CD4-positive, alpha-beta T cell treated with Interleukin-4 for 4 hours (primary cell): ENCODE measurements around the gene MAGI1.

Source experiments
- DNase-seq: peaks from one replicate; pipeline ENCODE4 v3.0.0-alpha.2; 2020

MAGI1 gene

DNA sequence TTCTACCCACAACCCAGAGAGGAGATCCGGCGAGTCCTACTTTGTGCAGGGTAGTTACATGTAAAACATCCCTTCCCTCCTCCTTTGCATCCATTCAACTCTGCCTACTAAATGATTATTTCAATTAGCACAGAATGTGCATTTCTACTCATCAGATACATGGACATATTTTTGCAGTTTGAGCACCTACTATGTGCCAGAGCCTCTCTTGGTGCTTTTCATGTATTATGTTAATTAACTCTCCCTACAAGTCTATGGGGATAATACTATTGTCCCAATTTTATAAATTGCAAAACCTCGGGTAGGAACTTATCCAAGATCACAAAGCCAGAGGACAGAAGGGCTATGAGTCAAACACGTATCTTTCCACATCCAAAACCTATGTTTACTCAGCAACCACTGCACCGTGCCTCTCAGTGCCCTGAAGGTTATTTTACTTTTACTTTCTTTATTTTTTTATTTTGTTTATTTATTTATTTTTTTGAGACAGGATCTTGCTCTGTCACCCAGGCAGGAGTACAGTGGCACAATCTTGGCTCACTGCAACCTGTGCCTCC, 432.8 kb downstream of the MAGI1 start:
- no peak for DNase-seq

DNA sequence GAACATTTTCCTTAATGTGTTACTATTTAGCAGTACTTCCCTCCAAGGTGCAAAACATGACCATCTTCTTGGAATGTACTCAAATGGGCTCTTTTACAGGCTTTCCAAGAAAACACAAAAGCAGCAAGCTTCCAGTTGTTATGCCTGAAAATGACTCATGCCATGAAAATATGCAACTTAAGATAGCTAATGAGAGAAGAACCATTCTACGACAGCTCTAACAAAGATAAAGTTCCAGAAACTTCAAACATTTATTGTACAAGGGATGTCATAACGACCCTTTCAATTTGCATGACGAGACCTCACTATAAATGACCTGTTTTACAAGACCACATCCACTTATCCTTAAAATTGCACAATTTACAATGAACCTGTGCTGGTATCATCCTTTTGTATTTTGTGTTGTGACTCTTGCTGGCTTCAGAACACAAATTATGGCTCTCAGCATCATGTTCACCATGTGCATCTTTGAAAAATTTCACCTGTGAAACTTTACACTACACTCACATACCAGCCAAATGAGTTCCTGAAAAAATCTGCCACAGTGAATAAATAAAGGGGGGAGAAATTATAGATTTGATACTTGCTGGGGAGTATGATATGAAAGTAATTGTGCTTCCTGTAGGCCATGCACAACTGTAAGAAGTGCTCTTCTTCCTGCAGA, 433.7 kb downstream of the MAGI1 start:
- no peak for DNase-seq

DNA sequence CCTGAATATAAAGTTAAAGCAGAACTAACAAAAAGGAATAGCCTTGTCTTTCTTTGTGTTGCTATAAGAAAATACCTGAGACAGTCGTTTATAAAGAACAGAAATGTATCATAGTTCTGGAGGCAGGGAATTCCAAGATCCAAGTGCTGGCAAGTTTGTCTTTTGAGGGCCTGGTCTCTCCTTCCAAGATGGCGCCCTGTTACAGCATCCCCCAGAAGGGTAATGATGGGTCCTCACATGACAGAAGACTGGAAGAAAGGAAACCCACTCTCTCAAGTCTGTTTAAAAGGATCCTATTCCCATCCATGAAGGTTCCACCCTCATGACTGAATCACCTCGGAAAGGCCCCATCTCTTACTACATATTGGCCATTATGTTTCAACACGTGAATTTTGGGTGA, 435.1 kb downstream of the MAGI1 start:
- DNase-seq, result no peak

DNA sequence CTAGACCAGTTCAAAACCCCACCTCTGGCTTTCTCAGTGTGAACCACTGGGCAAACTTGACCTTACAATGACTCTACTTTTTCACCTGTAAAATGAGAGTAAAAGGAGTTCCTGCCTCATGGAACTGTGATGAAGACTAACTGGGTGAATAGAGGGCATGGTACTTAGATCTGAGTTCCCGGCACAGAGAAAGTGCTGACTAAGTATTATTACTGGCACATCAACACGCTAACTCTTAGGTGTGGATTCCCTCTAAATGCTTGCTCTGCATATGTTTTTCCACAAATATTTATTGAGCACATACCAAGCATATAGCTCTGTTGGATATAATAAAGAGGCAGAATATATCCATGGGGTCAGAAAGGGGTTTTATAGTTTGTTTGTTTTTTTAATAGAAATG, 437.8 kb downstream of the MAGI1 start:
- DNase-seq, result no peak

DNA sequence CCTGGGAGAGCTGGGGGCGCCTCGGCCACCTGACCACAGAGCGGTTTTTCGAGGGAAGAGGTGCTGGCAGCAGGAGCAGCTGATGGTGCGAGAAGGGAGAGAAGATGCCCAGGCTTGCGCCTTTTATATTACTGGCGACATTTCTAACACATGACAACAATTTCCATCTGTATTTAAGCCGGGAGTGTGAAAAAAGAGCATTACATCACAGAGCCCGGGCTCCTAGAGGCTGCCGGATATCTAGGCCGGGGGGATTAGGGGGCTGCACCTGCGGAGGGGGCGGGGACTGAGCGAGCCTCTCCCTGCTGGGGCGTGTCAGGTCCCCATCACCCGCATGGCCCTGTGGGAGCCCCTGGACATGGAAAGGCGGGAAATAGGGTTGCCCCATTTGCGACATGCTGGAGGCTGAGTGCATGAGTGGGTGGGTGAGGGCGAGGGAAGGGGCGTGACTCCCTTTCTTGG, 440.7 kb downstream of the MAGI1 start:
- DNase-seq, result no peak

DNA sequence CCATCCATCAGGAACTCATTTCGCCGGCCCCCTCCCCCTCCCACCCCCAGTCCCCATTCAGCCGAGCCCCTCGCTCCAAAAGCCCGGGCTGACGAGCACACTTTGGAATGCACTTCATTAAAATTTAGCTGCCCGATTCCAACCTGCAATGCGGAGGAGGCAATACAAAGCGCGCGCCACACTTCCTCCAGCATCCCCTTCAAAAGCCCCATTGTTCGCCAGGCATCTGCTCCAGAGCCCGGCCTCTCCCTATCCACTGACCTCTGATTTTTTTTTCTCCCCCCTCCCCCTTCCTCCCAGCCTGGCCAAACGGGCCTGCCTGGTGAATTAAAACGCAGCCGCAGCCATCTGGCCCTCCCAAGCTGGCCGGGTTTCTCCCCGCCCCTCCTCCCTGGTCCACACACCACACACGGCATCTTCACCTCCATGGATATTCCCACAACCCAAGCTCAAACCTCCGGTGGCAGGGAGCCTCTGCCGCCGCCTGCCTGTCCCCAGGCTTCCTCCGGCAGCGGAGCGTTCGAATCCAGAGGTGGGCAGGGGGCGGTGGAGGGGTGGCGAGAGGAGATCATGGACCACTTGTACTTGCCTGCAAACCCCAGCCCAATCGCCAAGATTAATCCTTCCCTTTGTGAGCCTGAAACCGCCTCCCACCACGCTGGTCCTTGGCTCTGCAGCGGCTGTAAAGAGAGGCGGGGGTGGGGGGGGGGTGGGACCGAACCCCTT, 441.3 kb downstream of the MAGI1 start:
- DNase-seq, result no peak

DNA sequence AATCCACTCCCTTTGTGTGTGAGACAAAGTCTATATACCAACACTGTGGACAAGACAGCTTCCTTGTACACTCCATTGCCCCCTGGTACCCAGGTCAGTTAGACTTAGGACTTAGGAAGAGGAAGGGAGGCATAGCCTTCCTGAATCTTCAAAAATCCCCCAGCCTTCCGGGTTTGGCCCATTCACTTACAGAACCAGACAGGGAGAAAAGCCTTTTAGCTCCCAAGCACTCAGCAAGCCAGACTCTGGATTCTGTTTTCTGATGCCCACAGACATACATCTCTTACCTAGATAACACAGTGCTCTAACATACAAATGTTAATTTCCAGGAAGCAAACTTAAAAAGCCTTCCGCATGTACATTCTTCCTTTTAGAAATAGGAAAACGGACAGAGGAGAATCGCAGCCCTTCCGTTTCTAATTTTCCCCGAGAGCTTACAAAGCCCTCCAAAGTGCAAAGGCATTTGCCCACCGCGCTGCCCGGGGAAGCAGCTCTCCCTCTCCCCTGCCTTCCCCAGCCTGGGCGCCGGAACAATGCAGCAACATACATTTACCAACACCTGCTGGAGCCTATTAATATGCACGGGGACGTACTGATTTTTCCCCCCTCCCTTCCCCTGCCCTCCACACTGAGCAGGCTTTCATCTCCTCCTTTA, 442.0 kb downstream of the MAGI1 start:
- DNase-seq, result no peak

DNA sequence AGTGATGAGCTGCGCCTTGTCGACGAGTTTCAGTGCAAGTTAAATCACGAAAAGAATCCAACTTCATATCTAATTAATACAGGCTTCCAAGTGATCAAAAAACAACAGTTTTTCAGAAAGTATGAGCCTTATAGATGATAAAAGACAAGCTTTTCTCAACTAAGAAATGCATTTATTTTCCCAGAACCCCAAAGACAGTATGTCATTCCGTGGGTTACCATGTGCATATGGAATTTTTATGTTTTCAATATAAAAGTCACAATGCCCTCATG, 442.8 kb downstream of the MAGI1 start:
- no peak for DNase-seq

DNA sequence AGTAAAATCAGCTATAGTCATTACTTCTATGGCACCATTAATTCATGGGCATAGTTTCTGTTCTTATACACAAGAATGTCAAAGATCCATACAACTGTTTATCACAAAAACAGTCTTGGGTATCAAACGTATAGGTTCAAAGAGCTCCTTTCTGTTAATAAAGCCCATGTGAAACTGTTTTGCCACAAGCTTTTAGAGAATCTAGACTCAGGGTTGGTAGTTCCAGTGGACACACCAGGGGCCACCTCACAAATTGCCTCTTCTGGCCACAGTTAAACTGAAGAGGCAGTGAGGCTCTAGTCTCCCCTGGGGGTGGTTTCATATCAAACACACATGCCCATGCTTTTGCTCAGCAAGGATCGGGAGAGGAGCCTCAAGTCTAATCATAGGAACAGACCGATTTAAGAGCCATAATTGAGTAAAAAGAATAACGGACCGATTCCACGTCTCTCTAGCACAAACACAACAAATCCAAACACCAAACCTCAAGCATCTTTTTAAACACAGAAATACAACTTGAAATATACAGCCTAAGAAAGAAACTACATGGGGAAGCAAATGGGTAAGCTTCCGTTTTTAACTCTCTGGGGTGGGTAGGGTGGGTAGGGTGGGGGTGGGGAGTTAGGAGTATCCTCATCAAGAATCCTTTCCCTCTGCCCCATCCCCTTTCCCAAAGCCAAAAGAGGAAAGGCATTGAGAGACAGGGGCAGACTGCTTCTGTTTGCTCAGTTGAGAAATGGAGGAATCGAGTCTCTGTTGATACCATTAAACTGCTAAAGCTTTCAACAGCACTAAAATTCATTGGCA, 443.3 kb downstream of the MAGI1 start:
- DNase-seq, result no peak

DNA sequence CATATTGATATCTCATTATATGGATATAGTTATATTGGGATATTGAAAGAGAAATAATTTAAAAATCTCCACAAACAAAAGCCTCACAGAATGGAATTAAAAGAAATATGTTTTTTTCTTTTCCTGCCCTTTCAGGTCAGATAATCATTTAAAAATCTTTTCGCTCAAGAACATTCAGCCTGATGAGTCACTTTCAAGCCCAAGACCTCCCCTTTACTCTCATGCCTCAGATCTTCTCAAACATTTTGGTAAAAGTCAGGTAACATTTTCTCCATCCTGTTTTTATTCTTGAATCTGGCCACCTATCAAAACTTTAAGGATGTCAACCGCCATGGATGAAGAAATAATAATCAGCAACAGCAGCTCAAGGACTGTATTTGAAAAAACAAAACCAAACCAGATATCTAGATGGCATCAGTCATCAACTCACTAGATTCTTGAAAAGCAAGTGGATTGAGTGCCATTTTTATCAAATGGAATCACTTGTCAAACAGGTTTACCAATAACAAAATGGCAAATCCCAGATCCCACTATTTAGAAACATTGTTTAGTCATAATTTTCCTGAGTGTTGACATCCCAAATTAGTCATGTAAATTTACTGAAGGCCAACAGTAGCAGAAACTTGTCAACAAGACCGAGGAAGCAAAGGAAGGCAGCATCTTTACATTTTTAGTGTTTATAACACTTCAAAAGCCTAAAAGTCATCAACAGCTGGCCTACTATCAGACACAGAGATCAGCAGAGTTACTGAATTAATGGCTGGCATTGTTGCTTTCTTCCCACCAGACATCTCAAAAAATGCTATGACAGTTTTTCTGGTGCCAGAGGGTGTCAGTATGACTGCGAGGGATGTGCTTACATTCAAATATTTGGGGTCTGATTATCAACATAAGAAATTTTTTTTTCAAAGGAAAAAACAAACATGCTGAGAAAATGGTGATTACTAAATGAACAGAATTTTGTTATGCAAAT, 444.7 kb downstream of the MAGI1 start:
- no peak for DNase-seq

DNA sequence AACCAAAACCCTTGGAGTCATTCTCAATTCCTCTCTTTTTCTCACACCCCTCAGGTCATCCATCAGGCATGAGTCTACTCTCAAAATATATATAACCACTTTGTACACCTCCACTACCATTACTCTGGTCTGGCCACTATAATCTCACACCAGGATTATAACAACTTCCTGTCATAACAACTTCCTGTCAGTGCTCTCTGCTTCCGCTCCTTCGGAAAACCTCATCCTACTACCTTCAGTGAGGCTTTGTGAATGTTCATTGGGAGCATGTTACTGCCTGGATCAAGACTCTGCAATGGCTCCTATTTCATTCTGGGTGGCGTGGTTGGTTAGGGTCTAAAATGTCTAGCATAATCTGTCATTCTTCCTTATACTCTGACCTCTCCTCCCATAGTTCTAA, 447.4 kb downstream of the MAGI1 start:
- no peak for DNase-seq

DNA sequence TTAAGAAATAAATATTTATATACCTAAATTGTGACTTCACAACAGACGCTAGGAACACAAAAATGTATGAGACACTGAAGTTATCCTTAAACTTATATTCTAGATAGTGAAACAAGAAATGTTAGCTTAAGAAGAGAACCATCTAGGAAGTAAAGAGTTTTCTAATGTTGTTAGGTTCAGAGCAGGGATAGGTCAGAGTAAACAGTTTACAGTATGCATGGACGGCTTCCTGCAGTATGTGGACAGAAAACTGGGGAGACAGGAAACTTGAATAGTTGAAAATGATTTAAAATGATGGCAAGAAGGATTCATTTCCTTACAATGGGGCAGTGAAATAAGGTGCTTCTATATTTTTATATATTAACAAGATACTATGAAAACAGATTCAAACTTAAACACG, 449.8 kb downstream of the MAGI1 start:
- no peak for DNase-seq

DNA sequence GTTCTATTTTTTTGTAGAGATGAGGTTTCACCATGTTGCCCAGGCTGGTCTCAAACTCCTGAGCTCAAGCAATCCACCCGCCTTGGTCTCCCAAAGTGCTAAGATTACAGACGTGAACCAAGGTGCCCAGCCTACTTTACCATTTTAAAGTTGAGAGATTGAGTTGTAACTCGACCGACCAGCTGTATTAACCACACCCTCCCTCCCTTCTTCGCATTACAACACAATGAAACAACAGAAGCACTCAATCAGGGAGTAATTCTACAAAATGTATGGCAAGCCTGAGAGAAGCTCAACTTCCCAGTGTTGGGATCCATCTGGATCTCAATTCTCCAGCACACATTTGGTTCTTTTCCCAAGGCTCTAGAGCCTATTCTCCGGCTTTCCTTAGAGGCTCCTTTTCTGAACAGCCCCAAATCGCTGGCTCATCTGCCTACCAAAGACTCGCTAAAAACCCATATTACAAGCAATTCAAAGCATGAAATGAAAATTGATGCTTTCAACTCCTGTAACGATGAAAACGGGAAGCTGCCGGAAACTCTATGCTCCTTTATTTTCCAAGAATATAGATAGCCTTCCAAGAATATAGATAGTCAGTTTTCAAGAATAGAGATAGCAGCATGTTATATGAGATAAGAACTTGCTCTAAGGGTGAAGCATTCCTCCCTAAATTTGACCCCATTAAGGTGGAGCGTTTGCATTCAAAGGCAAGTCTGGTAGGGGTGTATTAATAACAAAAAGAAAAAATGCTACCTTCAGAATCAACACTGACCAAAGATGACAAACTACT, 450.9 kb downstream of the MAGI1 start:
- DNase-seq, result no peak

DNA sequence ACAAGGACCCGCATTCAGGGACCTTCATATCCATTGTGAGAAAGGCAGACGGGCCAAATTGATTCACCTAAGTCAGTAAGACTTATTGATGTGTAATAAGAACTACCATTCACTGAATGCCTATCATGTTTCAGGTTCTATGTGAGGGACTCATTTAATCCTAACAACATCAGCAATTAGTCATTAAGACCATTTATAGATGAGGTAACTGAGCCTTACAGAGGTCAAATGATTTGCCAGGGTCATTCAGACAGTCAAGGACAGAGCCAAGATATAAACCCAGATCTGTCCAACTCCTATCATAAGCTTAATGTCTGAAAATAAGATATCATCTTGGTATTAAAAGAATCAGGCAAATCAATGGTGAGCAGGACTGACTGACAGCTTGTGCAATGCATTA, 453.8 kb downstream of the MAGI1 start:
- no peak for DNase-seq

DNA sequence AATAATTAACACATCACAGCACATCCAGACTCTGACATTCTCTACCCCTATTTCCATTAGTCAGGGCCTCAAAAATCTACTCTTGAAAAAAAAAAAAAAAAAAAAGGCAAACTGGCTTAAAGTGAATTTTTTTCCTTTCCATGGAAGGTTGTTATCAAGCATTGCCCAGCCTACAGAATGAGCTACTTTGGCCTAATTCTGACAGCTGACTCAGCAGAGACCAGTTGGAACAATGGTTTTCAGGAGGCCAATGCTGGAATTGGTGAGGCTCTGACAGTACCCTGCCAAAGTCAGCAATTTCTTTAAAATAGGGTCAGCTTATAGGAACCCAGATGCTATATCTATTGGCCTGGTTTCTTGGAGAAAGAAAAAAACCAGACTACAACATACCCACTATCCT, 454.7 kb downstream of the MAGI1 start:
- DNase-seq, result no peak

DNA sequence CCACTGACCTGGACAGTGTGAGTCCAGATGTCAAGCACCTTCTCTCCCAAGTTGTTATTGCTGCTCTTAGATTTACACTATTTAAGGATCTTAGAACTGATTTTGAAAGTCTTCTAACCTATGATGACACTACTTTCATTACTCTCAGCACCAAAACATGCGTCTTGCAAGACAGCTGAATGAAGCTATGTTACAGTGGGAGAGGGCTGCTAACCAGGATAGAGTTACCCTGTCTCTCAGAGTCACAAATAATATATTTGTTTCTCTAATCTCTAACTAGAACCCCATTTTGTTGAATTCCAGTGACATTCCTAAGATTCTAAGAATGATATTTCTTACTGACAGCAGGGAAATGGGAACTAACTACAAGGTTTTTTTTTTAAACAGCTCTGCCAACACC, 455.5 kb downstream of the MAGI1 start:
- no peak for DNase-seq

DNA sequence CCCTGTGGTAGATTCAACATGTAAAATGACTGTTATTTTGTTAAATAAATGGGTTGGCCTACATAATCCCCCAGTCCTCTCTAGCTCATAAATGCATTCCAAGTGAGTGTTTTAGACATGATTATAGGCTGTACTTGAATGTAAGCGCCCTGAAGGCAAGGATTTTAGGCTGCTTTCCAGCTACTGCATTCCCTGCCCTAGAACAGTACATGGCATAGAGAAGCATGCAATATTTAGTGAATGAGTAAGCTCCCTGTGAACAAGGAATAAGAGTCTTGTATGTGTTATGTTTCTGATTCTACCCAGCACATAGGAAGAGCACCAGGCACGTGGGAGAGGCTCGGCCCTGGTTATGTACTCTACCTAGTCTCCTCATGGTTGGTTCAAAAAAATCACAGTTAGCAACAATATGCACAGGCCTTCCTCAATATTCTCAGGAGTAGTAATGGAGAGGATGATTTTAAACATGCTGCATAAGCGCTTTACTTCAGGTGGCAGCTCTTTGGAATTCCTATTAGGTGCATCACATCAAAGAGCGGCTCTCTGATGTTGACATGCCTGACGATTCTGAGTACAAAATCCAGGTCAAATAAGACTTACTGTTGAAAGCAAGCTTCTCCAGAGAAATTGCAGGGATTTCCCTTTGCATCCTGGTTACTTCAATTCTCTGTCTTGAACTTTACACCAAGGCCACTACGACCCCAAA, 456.6 kb downstream of the MAGI1 start:
- DNase-seq, result no peak

DNA sequence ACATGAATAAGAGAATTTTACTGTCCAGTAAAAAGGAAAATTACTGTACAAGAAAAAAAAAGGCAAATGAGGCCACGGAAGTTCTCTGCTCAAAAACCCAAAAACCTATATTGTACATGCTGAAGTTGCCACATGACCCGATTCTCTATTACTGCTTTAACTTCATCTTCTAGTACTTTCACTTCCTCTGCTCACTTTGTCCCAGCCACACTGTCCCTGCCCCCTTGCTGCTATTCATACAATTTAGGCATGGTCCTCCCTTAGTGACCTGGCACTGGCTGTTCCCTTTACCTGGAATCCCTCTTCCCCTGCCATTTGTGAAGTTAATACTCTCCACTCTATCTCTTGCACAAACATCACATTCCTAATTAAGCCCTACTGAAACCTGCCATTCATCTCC, 457.4 kb downstream of the MAGI1 start:
- no peak for DNase-seq

DNA sequence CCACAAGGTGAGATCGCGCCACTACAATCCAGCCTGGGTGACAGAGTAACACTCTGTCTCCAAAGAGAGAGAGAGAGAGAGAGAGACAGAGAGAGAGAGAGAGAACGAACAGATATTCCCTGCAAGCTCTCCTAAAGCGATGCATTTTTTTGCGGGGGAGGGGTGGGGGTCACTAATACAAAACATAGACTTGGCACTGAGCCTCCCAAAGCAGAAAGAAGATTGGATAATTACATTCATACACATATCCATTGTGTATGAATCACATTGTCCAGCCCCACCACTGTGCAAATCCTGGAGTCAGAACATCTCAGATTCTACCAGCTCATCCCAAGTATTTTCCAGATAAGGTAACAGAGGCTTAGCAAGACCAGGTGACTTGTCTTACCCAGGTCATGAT, 459.9 kb downstream of the MAGI1 start:
- no peak for DNase-seq

DNA sequence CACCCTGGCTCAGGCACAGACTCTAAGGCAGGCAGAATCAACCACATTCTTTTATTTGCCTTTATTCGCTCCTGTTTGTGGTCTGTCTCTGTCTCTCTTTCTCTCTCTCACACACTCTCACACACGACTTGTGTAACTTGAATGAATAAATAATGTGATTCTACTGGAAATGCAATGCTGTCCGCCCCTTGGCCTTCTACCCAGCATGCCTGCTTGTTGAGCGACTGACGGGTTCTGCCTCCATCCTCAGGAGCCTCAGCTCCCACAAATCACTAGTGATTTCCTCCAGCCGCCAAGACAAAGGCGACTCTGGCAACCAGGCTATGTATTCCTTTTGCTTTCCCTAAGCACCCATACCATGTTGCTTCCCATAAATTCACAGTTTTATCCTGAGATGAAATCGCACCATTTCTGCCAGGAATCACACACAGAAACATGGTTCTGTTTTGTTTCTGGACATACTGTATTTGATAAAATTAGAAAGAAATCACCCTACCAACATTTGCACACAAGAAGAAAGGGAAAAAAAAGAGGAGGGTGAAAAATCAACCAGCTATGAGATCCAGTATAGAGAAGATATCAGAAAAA, 460.8 kb downstream of the MAGI1 start:
- DNase-seq, result no peak
